Tibial artery (tissue), 4 donors: ENCODE results near the gene ZSWIM6.

Experiments used
- DNase-seq, 2 donors: peaks; one replicate each; pipeline ENCODE4 v3.0.0-alpha.2; 2019
- H3K27ac ChIP-seq, 2 donors: fragments of 200-600 bp; sonication (generic) in 1 of 2; 1 replicate in 1 of 2; 2 replicates in 1 of 2; pipeline ENCODE4 v1.5.1; 2018 to 2019; ENCODE audit warnings: mild to moderate bottlenecking in 1 of 2
- H3K27me3 ChIP-seq, 2 donors: fragments of 200-600 bp; sonication (generic) in 1 of 2; one replicate each; pipeline versions ENCODE4 v1.5.1 to v1.6.0; 2016 to 2019
- H3K36me3 ChIP-seq, 3 donors: fragments of 200-600 bp; sonication (generic) in 2 of 3; one replicate each; pipeline ENCODE4 v1.5.1; 2016 to 2019; ENCODE audit warnings: mild to moderate bottlenecking in 2 of 3
- H3K4me1 ChIP-seq, 4 donors: fragments of 200-600 bp; sonication (generic) in 2 of 4; 1 replicate in 3 of 4; 2 replicates in 1 of 4; pipeline ENCODE4 v1.5.1; 2016 to 2019
- H3K4me3 ChIP-seq, 2 donors: fragments of 200-600 bp; sonication (generic) in 1 of 2; 1 replicate in 1 of 2; 2 replicates in 1 of 2; pipeline ENCODE4 v1.5.1; 2018 to 2019; ENCODE audit warnings: mild to moderate bottlenecking in 2 of 2
- H3K9me3 ChIP-seq, 3 donors: fragments of 200-600 bp; sonication (generic) in 1 of 3; one replicate each; pipeline ENCODE4 v1.5.1; 2016 to 2019
- CTCF ChIP-seq, 2 experiments: fragments of 200-600 bp in 1 of 2; fragments of 450-650 bp in 1 of 2; IDR thresholded peaks; one replicate each; pipeline ENCODE4 v1.5.1; 2017 to 2019; ENCODE audit warnings: antibody characterized with exemption in 2 of 2, mild to moderate bottlenecking in 1 of 2, moderate library complexity in 1 of 2
- intact Hi-C: fragments of 100-400 bp; cut with DNase I; formaldehyde crosslinking; loops from one replicate; pipeline ENCODE4 v1.15.0; 2023; ENCODE audit warnings: low total_unique reads

ZSWIM6 gene

GRCh38 chr5:61438298-61438970 lies 106.4 kb downstream of the ZSWIM6 start:
- no peak for TF ChIP-seq CTCF (IDR thresholded peaks at IDR 0.05)
- Histone ChIP-seq H3K27ac (no peak overlapping the region), H3K9me3 (no peaks in the 10 kb centered on the region), H3K4me3 (no peak overlapping the region), H3K36me3 (no peaks in the 10 kb centered on the region), H3K27me3 (no peaks in the 10 kb centered on the region), H3K4me1 (peaks cover 0 to 3% (median 0%) of the 10 kb centered on the region in 4 donors)
- intact Hi-C loops = no loop called here
- DNase-seq = no peak

- H3K4me1 ChIP-seq = peaks cover 0 to 3% (median 0%) of the 10 kb centered on the region in 4 donors
- no peaks in the 10 kb centered on the region for H3K36me3 ChIP-seq
- no peak for DNase-seq
- TF ChIP-seq CTCF (IDR thresholded peaks at IDR 0.05) = no peak
- intact Hi-C loops = no loop called here
- no peaks in the 10 kb centered on the region for H3K9me3 ChIP-seq
- no peak overlapping the region for H3K4me3 ChIP-seq
- no peaks in the 10 kb centered on the region for H3K27me3 ChIP-seq
- no peak overlapping the region for H3K27ac ChIP-seq
These were observed 108.0 kb downstream of the ZSWIM6 start for GRCh38 chr5:61440086-61440485.

- Histone ChIP-seq H3K9me3 (no peaks in the 10 kb centered on the region), H3K4me1 (peaks cover 0 to 3% (median 0%) of the 10 kb centered on the region in 4 donors), H3K27me3 (no peaks in the 10 kb centered on the region), H3K27ac (no peak overlapping the region), H3K36me3 (no peaks in the 10 kb centered on the region), H3K4me3 (no peak overlapping the region)
- intact Hi-C loops = no loop called here
- DNase-seq = no peak
- TF ChIP-seq CTCF (IDR thresholded peaks at IDR 0.05) = no peak
These were observed 108.5 kb downstream of the ZSWIM6 start for GRCh38 chr5:61440596-61440995.

GRCh38 chr5:61441742-61442141 lies 109.7 kb downstream of the ZSWIM6 start:
- no peak for DNase-seq
- intact Hi-C loops = no loop called here
- TF ChIP-seq CTCF (IDR thresholded peaks at IDR 0.05) = no peak
- Histone ChIP-seq H3K36me3 (no peaks in the 10 kb centered on the region), H3K9me3 (no peaks in the 10 kb centered on the region), H3K4me3 (no peak overlapping the region), H3K4me1 (peaks cover 0 to 1% (median 0%) of the 10 kb centered on the region in 4 donors), H3K27me3 (no peaks in the 10 kb centered on the region), H3K27ac (no peak overlapping the region)

GRCh38 chr5:61447780-61448495 lies 115.9 kb downstream of the ZSWIM6 start:
- no peaks in the 10 kb centered on the region for H3K36me3 ChIP-seq
- no peak overlapping the region for H3K4me3 ChIP-seq
- no peak for TF ChIP-seq CTCF (IDR thresholded peaks at IDR 0.05)
- H3K9me3 ChIP-seq = peaks cover 0 to 6% (median 0%) of the 10 kb centered on the region in 3 donors
- intact Hi-C loops = no loop called here
- DNase-seq = no peak
- peaks cover 0 to 50% (median 24%) of the 10 kb centered on the region in 4 donors for H3K4me1 ChIP-seq
- no peaks in the 10 kb centered on the region for H3K27me3 ChIP-seq
- H3K27ac ChIP-seq = no peak overlapping the region
